B cell (primary cell): ENCODE results near the gene NDUFAF7. TPM values are rescaled to one million over a fixed set of nuclear protein-coding genes. Genes with fewer than 3 reads are reported as not detected.

Source experiments
- ATAC-seq: fragments of 200-7000 bp; cut with Tn5 transposase; one replicate; pipeline ENCODE4 v1.10.0; 2021; ENCODE audit warnings: low read depth, mild to moderate bottlenecking, moderate number of reproducible peaks, moderate library complexity
- CTCF ChIA-PET: fragments of 350-600 bp; sonication (Branson Sonifier 250); formaldehyde crosslinking; loops from one replicate; lab custom pipeline; 2021; ENCODE audit warnings: antibody characterized with exemption, inconsistent platforms; lab: Charles Lee
- POLR2A ChIA-PET: fragments of 350-600 bp; sonication (Branson Sonifier 250); formaldehyde crosslinking; loops from one replicate; lab custom pipeline; 2021; ENCODE audit warnings: antibody characterized with exemption; lab: Charles Lee
- DNase-seq: peaks from one replicate; pipeline ENCODE4 v3.0.0; 2013
- H2AFZ ChIP-seq: 2 replicates; pipeline ENCODE4 v1.6.1; 2012; ENCODE audit warnings: mild to moderate bottlenecking, low read depth, low read length; ENCODE audit not compliant: insufficient read depth, poor library complexity, severe bottlenecking
- H3K27ac ChIP-seq, 2 donors: 1 replicate in 1 of 2; 2 replicates in 1 of 2; pipeline ENCODE4 v1.5.1; 2012 to 2013; ENCODE audit warnings: low read length in 2 of 2, mild to moderate bottlenecking in 2 of 2, moderate library complexity in 1 of 2
- H3K27me3 ChIP-seq, 4 experiments: fragments of 200-600 bp in 1 of 4; sonication (generic) in 1 of 4; replicated peaks in 1 of 4; 1 replicate in 2 of 4; 2 replicates in 2 of 4; pipeline versions ENCODE4 v1.6.1 to v1.7.0; 2013 to 2016; ENCODE audit warnings: low read length in 3 of 4, mild to moderate bottlenecking in 2 of 4, mixed read lengths in 1 of 4, moderate library complexity in 1 of 4; ENCODE audit not compliant: insufficient read depth in 4 of 4, control insufficient read depth in 3 of 4; ENCODE audit errors: control extremely low read depth in 1 of 4
- H3K36me3 ChIP-seq, 2 experiments: replicated peaks in 1 of 2; 1 replicate in 1 of 2; 2 replicates in 1 of 2; pipeline versions ENCODE4 v1.6.1 to v1.7.1; 2013; ENCODE audit warnings: low read length in 1 of 2; ENCODE audit not compliant: insufficient read depth in 2 of 2, control insufficient read depth in 1 of 2; ENCODE audit errors: control extremely low read depth in 1 of 2, extremely low read depth in 1 of 2
- H3K4me1 ChIP-seq, 2 donors: fragments of 200-600 bp in 1 of 2; sonication (generic) in 1 of 2; 1 replicate in 1 of 2; 2 replicates in 1 of 2; pipeline versions ENCODE4 v1.5.1 to v1.6.1; 2013 to 2017; ENCODE audit warnings: low read length in 2 of 2; ENCODE audit not compliant: control insufficient read depth in 2 of 2, insufficient read depth in 2 of 2
- H3K4me2 ChIP-seq: replicated peaks from 2 replicates; pipeline ENCODE3; 2012; ENCODE audit warnings: mild to moderate bottlenecking, low read depth, low read length; ENCODE audit not compliant: poor library complexity, severe bottlenecking
- H3K4me3 ChIP-seq, 5 experiments: fragments of 200-600 bp in 1 of 5; sonication (generic) in 1 of 5; 1 replicate in 3 of 5; 2 replicates in 2 of 5; pipeline versions ENCODE4 v1.5.1 to v1.7.0; 2011 to 2016; ENCODE audit warnings: low read length in 4 of 5, mild to moderate bottlenecking in 4 of 5, low read depth in 2 of 5, control low read depth in 1 of 5, moderate library complexity in 1 of 5; ENCODE audit not compliant: insufficient read depth in 1 of 5; ENCODE audit errors: control extremely low read depth in 1 of 5, extremely low read depth in 1 of 5
- H3K79me2 ChIP-seq: fragments of 200-600 bp; sonication (generic); one replicate; pipeline ENCODE4 v1.6.0; 2016; ENCODE audit warnings: low read length; ENCODE audit not compliant: control insufficient read depth, insufficient read depth
- H3K9ac ChIP-seq: fragments of 200-600 bp; sonication (generic); 2 replicates; pipeline ENCODE4 v1.6.1; 2017; ENCODE audit warnings: mild to moderate bottlenecking, low read length, moderate library complexity
- H3K9me3 ChIP-seq, 3 donors: one replicate each; pipeline versions ENCODE4 v1.6.1 to v1.7.1; 2013; ENCODE audit warnings: low read length in 2 of 3; ENCODE audit not compliant: control insufficient read depth in 2 of 3, insufficient read depth in 1 of 3; ENCODE audit errors: control extremely low read depth in 1 of 3
- H4K20me1 ChIP-seq: 2 replicates; pipeline ENCODE4 v1.6.0; 2012; ENCODE audit warnings: mild to moderate bottlenecking, low read length; ENCODE audit not compliant: insufficient read depth, control insufficient read depth, poor library complexity, severe bottlenecking
- H3K27ac Mint-ChIP-seq: one replicate; pipeline ENCODE4 v1.8.0; 2021; ENCODE audit warnings: mixed read lengths
- H3K27me3 Mint-ChIP-seq: one replicate; pipeline ENCODE4 v1.8.0; 2021; ENCODE audit warnings: mixed read lengths
- H3K4me1 Mint-ChIP-seq: one replicate; pipeline ENCODE4 v1.8.0; 2021; ENCODE audit warnings: mixed read lengths
- H3K4me3 Mint-ChIP-seq: one replicate; pipeline ENCODE4 v1.8.0; 2021; ENCODE audit warnings: mixed read lengths
- H3K9me3 Mint-ChIP-seq: one replicate; pipeline ENCODE4 v1.8.0; 2022; ENCODE audit warnings: mixed read lengths; ENCODE audit not compliant: insufficient read depth
- EZH2 ChIP-seq: IDR thresholded peaks from 2 replicates; pipeline ENCODE4 v1.6.1; 2012; ENCODE audit warnings: borderline replicate concordance, low read depth, mild to moderate bottlenecking, moderate library complexity, low read length; ENCODE audit not compliant: insufficient read depth, poor library complexity, severe bottlenecking
- WGBS: methylation state at CpG from one replicate; pipeline ENCODE4 v1.1.5; 2013; ENCODE audit warnings: missing lambda C conversion rate; ENCODE audit not compliant: insufficient coverage; 5-methylcytosine and 5-hydroxymethylcytosine counted together
- intact Hi-C: fragments of 100-400 bp; cut with micrococcal nuclease; formaldehyde crosslinking; loops from one replicate; pipeline ENCODE4 v1.10.0; 2022
- polyA plus RNA-seq: library from polyadenylated mRNA; depleted of rRNA; stranded (reverse); fragments of >200 nt; gene quantifications from 2 replicates; pipeline ENCODE4 v1.2.3, GENCODE V29; 2012
- total RNA-seq, 2 donors: library from RNA; stranded (reverse); fragments of 120-200 nt in 1 of 2; gene quantifications; 1 replicate in 1 of 2; 2 replicates in 1 of 2; pipeline versions ENCODE4 v1.2.3 to v1.2.4, GENCODE V29; 2013 to 2022
- TF ChIP-seq, protein P1 (sequence below): fragments of 200-600 bp; IDR thresholded peaks from one replicate; pipeline ENCODE4 v1.8.0; 2022; ENCODE audit warnings: antibody characterized with exemption, mild to moderate bottlenecking

NDUFAF7 gene
- total and polyA plus RNA-seq, 2 donors (not counting 1 experiment from before 2014, with no cell fraction given), result 12.2 to 35.4 TPM

DNA sequence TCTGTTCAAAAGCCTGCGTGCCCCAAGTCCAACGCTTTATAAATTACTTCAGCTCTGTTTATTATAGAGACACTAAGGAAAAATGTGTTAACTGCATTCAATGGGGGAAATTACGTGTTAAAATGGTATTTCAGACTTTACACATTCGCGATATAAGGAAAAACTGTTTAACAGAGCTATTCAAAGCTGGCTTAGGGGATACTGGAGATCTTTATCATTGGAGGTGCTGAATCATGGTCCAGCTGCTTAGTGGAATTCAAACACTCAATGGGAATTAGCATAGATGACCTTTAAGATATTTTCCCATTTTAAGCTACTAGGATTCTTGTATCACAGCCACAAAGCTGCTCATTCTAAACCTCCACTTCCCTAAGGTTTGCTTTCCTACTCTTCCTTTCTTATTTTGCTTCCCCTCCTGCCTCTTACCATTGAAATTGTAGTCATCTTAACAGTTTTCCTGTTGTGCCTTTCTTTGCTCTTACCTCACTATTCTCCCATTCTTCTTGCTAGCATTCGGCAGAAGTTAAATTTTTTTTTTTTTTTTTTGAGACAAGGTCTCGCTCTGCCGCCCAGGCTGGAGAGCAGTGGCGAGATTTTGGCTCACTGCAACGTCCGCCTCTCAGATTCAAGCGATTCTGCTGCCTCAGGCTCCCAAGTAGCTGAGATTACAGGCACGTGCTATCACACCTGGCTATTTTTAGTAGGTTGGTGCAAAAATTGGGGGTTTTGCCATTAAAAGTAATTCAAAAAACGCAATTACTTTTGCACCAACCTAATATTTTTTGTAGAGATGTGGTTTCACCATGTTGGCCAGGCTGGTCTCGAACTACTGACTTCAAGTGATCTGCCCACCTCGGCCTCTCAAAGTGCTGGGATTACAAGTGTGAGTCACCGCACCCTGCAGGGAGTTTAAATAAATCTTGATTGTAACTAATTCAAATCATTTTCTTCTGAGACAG lies 49.5 kb upstream of the NDUFAF7 start:
- H3K4me3 Mint-ChIP-seq, result no peak overlapping the region
- Histone ChIP-seq H3K9ac (no peak overlapping the region), H2AFZ (no peak overlapping the region), H3K27ac (no peak overlapping the region), H4K20me1 (no peaks in the 10 kb centered on the region), H3K27me3 (peaks cover 0 to 2% (median 0%) of the 10 kb centered on the region in 4 experiments), H3K9me3 (no peaks in the 10 kb centered on the region), H3K4me3 (no peak overlapping the region), H3K36me3 (no peaks in the 10 kb centered on the region), H3K79me2 (no peaks in the 10 kb centered on the region), H3K4me1 (no peaks in the 10 kb centered on the region), H3K4me2 (no peak overlapping the region)
- WGBS, result 77% methylated on average over 8 of the region's 17 CpGs
- intact Hi-C loops, result no loop called here
- H3K27ac Mint-ChIP-seq, result no peak overlapping the region
- CTCF ChIA-PET, result no interaction called here
- no peaks in the 10 kb centered on the region for H3K9me3 Mint-ChIP-seq
- no peaks in the 10 kb centered on the region for H3K4me1 Mint-ChIP-seq
- no peak for DNase-seq
- no peak for TF ChIP-seq EZH2
- TF ChIP-seq, protein P1, sequence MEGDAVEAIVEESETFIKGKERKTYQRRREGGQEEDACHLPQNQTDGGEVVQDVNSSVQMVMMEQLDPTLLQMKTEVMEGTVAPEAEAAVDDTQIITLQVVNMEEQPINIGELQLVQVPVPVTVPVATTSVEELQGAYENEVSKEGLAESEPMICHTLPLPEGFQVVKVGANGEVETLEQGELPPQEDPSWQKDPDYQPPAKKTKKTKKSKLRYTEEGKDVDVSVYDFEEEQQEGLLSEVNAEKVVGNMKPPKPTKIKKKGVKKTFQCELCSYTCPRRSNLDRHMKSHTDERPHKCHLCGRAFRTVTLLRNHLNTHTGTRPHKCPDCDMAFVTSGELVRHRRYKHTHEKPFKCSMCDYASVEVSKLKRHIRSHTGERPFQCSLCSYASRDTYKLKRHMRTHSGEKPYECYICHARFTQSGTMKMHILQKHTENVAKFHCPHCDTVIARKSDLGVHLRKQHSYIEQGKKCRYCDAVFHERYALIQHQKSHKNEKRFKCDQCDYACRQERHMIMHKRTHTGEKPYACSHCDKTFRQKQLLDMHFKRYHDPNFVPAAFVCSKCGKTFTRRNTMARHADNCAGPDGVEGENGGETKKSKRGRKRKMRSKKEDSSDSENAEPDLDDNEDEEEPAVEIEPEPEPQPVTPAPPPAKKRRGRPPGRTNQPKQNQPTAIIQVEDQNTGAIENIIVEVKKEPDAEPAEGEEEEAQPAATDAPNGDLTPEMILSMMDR, result no peak
- POLR2A ChIA-PET, result no interaction called here
- peaks cover 20% of the 10 kb centered on the region for H3K27me3 Mint-ChIP-seq
- no peak for ATAC-seq

GRCh38 chr2:37188570-37188969 lies 42.9 kb upstream of the NDUFAF7 start, which contains the start of gene SULT6B1:
Gene SULT6B1 (minus strand): TSS chr2:37188670. CDS start chr2:37188640, 30 bp downstream.
- Mint-ChIP-seq H3K4me1 (no peaks in the 10 kb centered on the region), H3K4me3 (no peak within 1 kb of the TSS), H3K27me3 (peaks cover 9% of the 10 kb centered on the region), H3K9me3 (no peaks in the 10 kb centered on the region), H3K27ac (no peak within 1 kb of the TSS)
- no peak within 1 kb of the TSS for H3K9ac ChIP-seq
- H3K79me2 ChIP-seq, result no peaks in the 10 kb centered on the region
- H3K4me2 ChIP-seq, result no peak within 1 kb of the TSS
- POLR2A ChIA-PET, result no interaction called here
- H3K9me3 ChIP-seq, result no peaks in the 10 kb centered on the region
- H3K27me3 ChIP-seq, result peaks cover 0 to 2% (median 0%) of the 10 kb centered on the region in 4 experiments
- ATAC-seq (no peak), DNase-seq (no peak)
- CTCF ChIA-PET, result no interaction called here
- intact Hi-C loops, result no loop called here
- no peaks in the 10 kb centered on the region for H4K20me1 ChIP-seq
- no peak within 1 kb of the TSS for H2AFZ ChIP-seq
- H3K27ac ChIP-seq, result no peak within 1 kb of the TSS
- TF ChIP-seq, protein P1, result no peak
- no peak for TF ChIP-seq EZH2
- no peaks in the 10 kb centered on the region for H3K36me3 ChIP-seq
- WGBS, result 100% methylated on average over 1 of the region's 2 CpGs
- H3K4me1 ChIP-seq, result no peaks in the 10 kb centered on the region
- no peak within 1 kb of the TSS for H3K4me3 ChIP-seq
